Liver (tissue), 9 donors: ENCODE measurements around the gene GUK1. TPM values are rescaled to one million over a fixed set of nuclear protein-coding genes. Genes with fewer than 3 reads are reported as not detected.

Experiments
- DNase-seq: peaks from one replicate; pipeline ENCODE4 v3.0.0-alpha.2; 2017; ENCODE audit warnings: low spot score
- H3K27ac ChIP-seq, 2 donors: one replicate each; pipeline ENCODE4 v1.7.0; 2013; ENCODE audit warnings: inconsistent platforms in 2 of 2, low read length in 2 of 2, control low read depth in 1 of 2, low read depth in 1 of 2, mild to moderate bottlenecking in 1 of 2
- H3K27me3 ChIP-seq, 4 donors: one replicate each; pipeline versions ENCODE4 v1.6.1 to v1.7.0; 2013; ENCODE audit warnings: low read length in 3 of 4, inconsistent platforms in 1 of 4, mild to moderate bottlenecking in 1 of 4, moderate library complexity in 1 of 4; ENCODE audit not compliant: control insufficient read depth in 4 of 4, insufficient read depth in 4 of 4
- H3K36me3 ChIP-seq, 4 donors: one replicate each; pipeline versions ENCODE4 v1.6.1 to v1.7.0; 2013; ENCODE audit warnings: low read length in 3 of 4, mild to moderate bottlenecking in 3 of 4, low read depth in 1 of 4, moderate library complexity in 1 of 4; ENCODE audit not compliant: control insufficient read depth in 4 of 4, insufficient read depth in 3 of 4
- H3K4me1 ChIP-seq, 4 donors: one replicate each; pipeline versions ENCODE4 v1.6.1 to v1.7.0; 2013; ENCODE audit warnings: low read length in 3 of 4, mild to moderate bottlenecking in 3 of 4, moderate library complexity in 1 of 4; ENCODE audit not compliant: control insufficient read depth in 4 of 4, insufficient read depth in 4 of 4
- H3K4me3 ChIP-seq, 3 donors: one replicate each; pipeline versions ENCODE4 v1.6.1 to v1.7.0; 2013; ENCODE audit warnings: low read length in 3 of 3, control low read depth in 1 of 3, low read depth in 1 of 3, mild to moderate bottlenecking in 1 of 3
- H3K9ac ChIP-seq, 2 donors: one replicate each; pipeline ENCODE4 v1.7.0; 2013; ENCODE audit warnings: low read length in 2 of 2, mild to moderate bottlenecking in 2 of 2, moderate library complexity in 2 of 2, control low read depth in 1 of 2, low read depth in 1 of 2
- H3K9me3 ChIP-seq, 4 donors: one replicate each; pipeline versions ENCODE4 v1.6.1 to v1.7.0; 2013; ENCODE audit warnings: low read length in 3 of 4; ENCODE audit not compliant: control insufficient read depth in 4 of 4
- ATF3 ChIP-seq: IDR thresholded peaks from 2 replicates; pipeline ENCODE4 v1.6.1; 2016; ENCODE audit warnings: antibody characterized with exemption
- EGR1 ChIP-seq, 2 donors: IDR thresholded peaks; 2 replicates each; pipeline ENCODE4 v1.6.1; 2016 to 2018; ENCODE audit warnings: antibody characterized with exemption in 2 of 2, low read depth in 2 of 2
- FOXA1 ChIP-seq: IDR thresholded peaks from 2 replicates; pipeline ENCODE4 v1.6.1; 2016; ENCODE audit warnings: antibody characterized with exemption
- FOXA2 ChIP-seq: IDR thresholded peaks from 2 replicates; pipeline ENCODE4 v1.6.1; 2016; ENCODE audit warnings: antibody characterized with exemption
- GABPA ChIP-seq, 2 donors: IDR thresholded peaks in 1 of 2; conservative IDR thresholded peaks in 1 of 2; 2 replicates each; pipeline ENCODE4 v1.6.1; 2016; ENCODE audit warnings: antibody characterized with exemption in 2 of 2, mild to moderate bottlenecking in 1 of 2, moderate library complexity in 1 of 2
- HNF4A ChIP-seq, 2 donors: conservative IDR thresholded peaks; 2 replicates each; pipeline ENCODE4 v1.6.1; 2016; ENCODE audit warnings: antibody characterized with exemption in 2 of 2, mild to moderate bottlenecking in 2 of 2
- HNF4G ChIP-seq: IDR thresholded peaks from 2 replicates; pipeline ENCODE4 v1.6.1; 2016; ENCODE audit warnings: antibody characterized with exemption
- JUND ChIP-seq, 2 donors: IDR thresholded peaks; 2 replicates each; pipeline ENCODE4 v1.6.1; 2016; ENCODE audit warnings: antibody characterized with exemption in 2 of 2
- MAX ChIP-seq: IDR thresholded peaks from 2 replicates; pipeline ENCODE4 v1.6.1; 2016; ENCODE audit warnings: antibody characterized with exemption
- NR2F2 ChIP-seq: IDR thresholded peaks from 2 replicates; pipeline ENCODE4 v1.6.1; 2016; ENCODE audit warnings: antibody characterized with exemption
- RAD21 ChIP-seq, 2 donors: IDR thresholded peaks; 2 replicates each; pipeline ENCODE4 v1.6.1; 2016; ENCODE audit warnings: antibody characterized with exemption in 2 of 2, mild to moderate bottlenecking in 2 of 2
- RXRA ChIP-seq, 2 donors: IDR thresholded peaks; 2 replicates each; pipeline ENCODE4 v1.6.1; 2017 to 2018; ENCODE audit warnings: antibody characterized with exemption in 2 of 2, mild to moderate bottlenecking in 1 of 2
- SP1 ChIP-seq: IDR thresholded peaks from 2 replicates; pipeline ENCODE4 v1.6.1; 2018; ENCODE audit warnings: antibody characterized with exemption, mild to moderate bottlenecking
- TAF1 ChIP-seq: conservative IDR thresholded peaks from 2 replicates; pipeline ENCODE4 v1.6.1; 2016; ENCODE audit warnings: antibody characterized with exemption, mild to moderate bottlenecking
- YY1 ChIP-seq: IDR thresholded peaks from 2 replicates; pipeline ENCODE4 v1.6.1; 2016; ENCODE audit warnings: antibody characterized with exemption, mild to moderate bottlenecking
- WGBS: extraction: QIAGEN DNeasy Blood & Tissue Kit; methylation state at CpG from one replicate; pipeline ENCODE4 v1.1.7; 2013; 5-methylcytosine and 5-hydroxymethylcytosine counted together
- polyA plus RNA-seq, 2 donors: library from polyadenylated mRNA; stranded (reverse) in 1 of 2; unstranded in 1 of 2; fragments of 200-250 nt in 1 of 2; fragments of >200 nt in 1 of 2; fragmentation: Nextera tagmentation in 1 of 2; extraction: Ambion mirVana in 1 of 2; gene quantifications; one replicate each; pipeline versions ENCODE4 v1.2.1 to v1.2.3, GENCODE V29; 2013 to 2015
- total RNA-seq, 2 donors: library from RNA; depleted of rRNA; stranded (reverse); fragments of >200 nt; gene quantifications; one replicate each; pipeline ENCODE4 v1.2.3, GENCODE V29; 2014
- TF ChIP-seq, protein P1 (sequence below): IDR thresholded peaks from 2 replicates; pipeline ENCODE4 v1.6.1; 2016; ENCODE audit warnings: antibody characterized with exemption, mild to moderate bottlenecking
- TF ChIP-seq, protein P2 (sequence below): fragments of 150-350 bp; IDR thresholded peaks from 2 replicates; pipeline ENCODE4 v1.5.1; 2017; ENCODE audit warnings: improper control_type of control experiment, low read depth, low read length; ENCODE audit not compliant: missing input control
- TF ChIP-seq, protein P3 (sequence below): IDR thresholded peaks from 2 replicates; pipeline ENCODE4 v1.6.1; 2016; ENCODE audit warnings: antibody characterized with exemption
- donor health status: healthy.
- donor health status: healthy.
- donor health status: healthy.
- donor health status: healthy.
- donor health status: healthy.

The GUK1 gene
- total and polyA plus RNA-seq, 4 donors = 147 to 251 (median 216) TPM

GRCh38 chr1:228120351-228120750, 19.7 kb upstream of the GUK1 start:
- DNase-seq = no peak
- TF ChIP-seq RXRA (IDR thresholded peaks at IDR 0.05) (no peak), SP1 (no peak), FOXA1 (no peak), MAX (no peak), HNF4A (conservative IDR thresholded peaks at IDR 0.05) (no peak), TAF1 (no peak), ATF3 (no peak), RAD21 (IDR thresholded peaks at IDR 0.05) (no peak), JUND (IDR thresholded peaks at IDR 0.05) (no peak), YY1 (no peak)
- TF ChIP-seq, protein P1, sequence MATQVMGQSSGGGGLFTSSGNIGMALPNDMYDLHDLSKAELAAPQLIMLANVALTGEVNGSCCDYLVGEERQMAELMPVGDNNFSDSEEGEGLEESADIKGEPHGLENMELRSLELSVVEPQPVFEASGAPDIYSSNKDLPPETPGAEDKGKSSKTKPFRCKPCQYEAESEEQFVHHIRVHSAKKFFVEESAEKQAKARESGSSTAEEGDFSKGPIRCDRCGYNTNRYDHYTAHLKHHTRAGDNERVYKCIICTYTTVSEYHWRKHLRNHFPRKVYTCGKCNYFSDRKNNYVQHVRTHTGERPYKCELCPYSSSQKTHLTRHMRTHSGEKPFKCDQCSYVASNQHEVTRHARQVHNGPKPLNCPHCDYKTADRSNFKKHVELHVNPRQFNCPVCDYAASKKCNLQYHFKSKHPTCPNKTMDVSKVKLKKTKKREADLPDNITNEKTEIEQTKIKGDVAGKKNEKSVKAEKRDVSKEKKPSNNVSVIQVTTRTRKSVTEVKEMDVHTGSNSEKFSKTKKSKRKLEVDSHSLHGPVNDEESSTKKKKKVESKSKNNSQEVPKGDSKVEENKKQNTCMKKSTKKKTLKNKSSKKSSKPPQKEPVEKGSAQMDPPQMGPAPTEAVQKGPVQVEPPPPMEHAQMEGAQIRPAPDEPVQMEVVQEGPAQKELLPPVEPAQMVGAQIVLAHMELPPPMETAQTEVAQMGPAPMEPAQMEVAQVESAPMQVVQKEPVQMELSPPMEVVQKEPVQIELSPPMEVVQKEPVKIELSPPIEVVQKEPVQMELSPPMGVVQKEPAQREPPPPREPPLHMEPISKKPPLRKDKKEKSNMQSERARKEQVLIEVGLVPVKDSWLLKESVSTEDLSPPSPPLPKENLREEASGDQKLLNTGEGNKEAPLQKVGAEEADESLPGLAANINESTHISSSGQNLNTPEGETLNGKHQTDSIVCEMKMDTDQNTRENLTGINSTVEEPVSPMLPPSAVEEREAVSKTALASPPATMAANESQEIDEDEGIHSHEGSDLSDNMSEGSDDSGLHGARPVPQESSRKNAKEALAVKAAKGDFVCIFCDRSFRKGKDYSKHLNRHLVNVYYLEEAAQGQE = no peak
- 79% methylated on average over 1 of the region's 1 CpG for WGBS
- Histone ChIP-seq H3K4me3 (no peak overlapping the region), H3K27me3 (no peaks in the 10 kb centered on the region), H3K9ac (no peak overlapping the region), H3K27ac (no peak overlapping the region), H3K4me1 (no peaks in the 10 kb centered on the region), H3K36me3 (no peaks in the 10 kb centered on the region), H3K9me3 (no peaks in the 10 kb centered on the region)

DNA sequence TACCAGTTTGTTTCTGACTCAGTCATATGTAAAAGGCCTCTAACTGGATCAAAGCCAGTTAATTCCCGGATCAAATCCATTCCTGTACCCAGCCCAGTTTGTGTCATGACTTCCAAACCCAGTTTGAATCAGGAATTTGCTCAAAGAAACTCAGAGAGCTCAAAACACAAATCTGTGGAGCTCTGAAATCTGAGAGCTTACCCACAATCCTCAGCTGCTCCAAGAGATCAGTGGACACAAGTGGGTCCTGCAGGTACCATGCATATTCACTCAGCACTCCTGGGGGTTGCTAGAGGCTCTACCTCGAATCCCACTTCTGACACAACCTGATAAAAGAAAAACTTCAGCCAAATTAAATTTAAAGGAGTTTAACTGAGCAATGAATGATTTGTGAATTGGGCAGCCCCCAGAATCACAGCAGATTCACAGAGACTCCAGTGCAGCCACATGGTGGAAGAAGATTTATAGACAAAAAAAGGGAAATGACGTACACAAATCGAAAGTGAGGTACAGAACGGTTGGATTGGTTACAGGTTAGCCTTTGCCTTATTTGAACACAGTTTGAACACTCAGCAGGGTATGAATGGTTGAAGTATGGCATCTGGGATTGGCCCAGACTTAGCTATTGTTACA, 19.1 kb upstream of the GUK1 start:
- 71% methylated on average over 5 of the region's 5 CpGs for WGBS
- DNase-seq = no peak
- Histone ChIP-seq H3K27me3 (no peaks in the 10 kb centered on the region), H3K4me3 (no peak overlapping the region), H3K4me1 (no peaks in the 10 kb centered on the region), H3K9me3 (no peaks in the 10 kb centered on the region), H3K27ac (no peak overlapping the region), H3K9ac (no peak overlapping the region), H3K36me3 (no peaks in the 10 kb centered on the region)
- TF ChIP-seq ATF3 (no peak), GABPA (IDR thresholded peaks at IDR 0.05 in 1 of 2, conservative IDR thresholded peaks at IDR 0.05 in 1 of 2) (no peak), JUND (IDR thresholded peaks at IDR 0.05) (no peak), TAF1 (no peak), RXRA (IDR thresholded peaks at IDR 0.05) (no peak), EGR1 (IDR thresholded peaks at IDR 0.05; ENCODE audit: low read depth in 2 of 2) (no peak), RAD21 (IDR thresholded peaks at IDR 0.05) (no peak), FOXA1 (no peak), MAX (no peak), HNF4A (conservative IDR thresholded peaks at IDR 0.05) (no peak), FOXA2 (no peak), HNF4G (no peak), NR2F2 (no peak), YY1 (no peak)
- TF ChIP-seq, protein P2, sequence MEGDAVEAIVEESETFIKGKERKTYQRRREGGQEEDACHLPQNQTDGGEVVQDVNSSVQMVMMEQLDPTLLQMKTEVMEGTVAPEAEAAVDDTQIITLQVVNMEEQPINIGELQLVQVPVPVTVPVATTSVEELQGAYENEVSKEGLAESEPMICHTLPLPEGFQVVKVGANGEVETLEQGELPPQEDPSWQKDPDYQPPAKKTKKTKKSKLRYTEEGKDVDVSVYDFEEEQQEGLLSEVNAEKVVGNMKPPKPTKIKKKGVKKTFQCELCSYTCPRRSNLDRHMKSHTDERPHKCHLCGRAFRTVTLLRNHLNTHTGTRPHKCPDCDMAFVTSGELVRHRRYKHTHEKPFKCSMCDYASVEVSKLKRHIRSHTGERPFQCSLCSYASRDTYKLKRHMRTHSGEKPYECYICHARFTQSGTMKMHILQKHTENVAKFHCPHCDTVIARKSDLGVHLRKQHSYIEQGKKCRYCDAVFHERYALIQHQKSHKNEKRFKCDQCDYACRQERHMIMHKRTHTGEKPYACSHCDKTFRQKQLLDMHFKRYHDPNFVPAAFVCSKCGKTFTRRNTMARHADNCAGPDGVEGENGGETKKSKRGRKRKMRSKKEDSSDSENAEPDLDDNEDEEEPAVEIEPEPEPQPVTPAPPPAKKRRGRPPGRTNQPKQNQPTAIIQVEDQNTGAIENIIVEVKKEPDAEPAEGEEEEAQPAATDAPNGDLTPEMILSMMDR = no peak
- TF ChIP-seq, protein P3, sequence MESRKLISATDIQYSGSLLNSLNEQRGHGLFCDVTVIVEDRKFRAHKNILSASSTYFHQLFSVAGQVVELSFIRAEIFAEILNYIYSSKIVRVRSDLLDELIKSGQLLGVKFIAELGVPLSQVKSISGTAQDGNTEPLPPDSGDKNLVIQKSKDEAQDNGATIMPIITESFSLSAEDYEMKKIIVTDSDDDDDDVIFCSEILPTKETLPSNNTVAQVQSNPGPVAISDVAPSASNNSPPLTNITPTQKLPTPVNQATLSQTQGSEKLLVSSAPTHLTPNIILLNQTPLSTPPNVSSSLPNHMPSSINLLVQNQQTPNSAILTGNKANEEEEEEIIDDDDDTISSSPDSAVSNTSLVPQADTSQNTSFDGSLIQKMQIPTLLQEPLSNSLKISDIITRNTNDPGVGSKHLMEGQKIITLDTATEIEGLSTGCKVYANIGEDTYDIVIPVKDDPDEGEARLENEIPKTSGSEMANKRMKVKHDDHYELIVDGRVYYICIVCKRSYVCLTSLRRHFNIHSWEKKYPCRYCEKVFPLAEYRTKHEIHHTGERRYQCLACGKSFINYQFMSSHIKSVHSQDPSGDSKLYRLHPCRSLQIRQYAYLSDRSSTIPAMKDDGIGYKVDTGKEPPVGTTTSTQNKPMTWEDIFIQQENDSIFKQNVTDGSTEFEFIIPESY = no peak
- TF ChIP-seq, protein P1 = no peak
